Renal cortical epithelial cell (primary cell): ENCODE measurements around the gene GPC3. TPM values are rescaled to one million over a fixed set of nuclear protein-coding genes. Genes with fewer than 3 reads are reported as not detected.
"Not testable (repeated sequence)": the region's sequence is repeated elsewhere in the genome, so short reads cannot be mapped to it uniquely, and the experiment has no call there.

ENCODE experiments used
- DNase-seq: peaks from one replicate; pipeline ENCODE4 v3.0.0-alpha.2; 2011; ENCODE audit warnings: low read depth
- total RNA-seq: library from RNA; depleted of rRNA; stranded (reverse); fragments of >200 nt; gene quantifications from 2 replicates; pipeline ENCODE4 v1.2.3, GENCODE V29; 2014

Gene GPC3
- total RNA-seq, 1 donor from 2014 or later = 1.8 TPM

- peak; percentile 81 for DNase-seq
Measured at GRCh38 chrX:133892337-133892736, 93.1 kb downstream of the GPC3 start.

GRCh38 chrX:133888984-133889383 is 96.4 kb downstream of the GPC3 start:
- DNase-seq = no peak

DNA sequence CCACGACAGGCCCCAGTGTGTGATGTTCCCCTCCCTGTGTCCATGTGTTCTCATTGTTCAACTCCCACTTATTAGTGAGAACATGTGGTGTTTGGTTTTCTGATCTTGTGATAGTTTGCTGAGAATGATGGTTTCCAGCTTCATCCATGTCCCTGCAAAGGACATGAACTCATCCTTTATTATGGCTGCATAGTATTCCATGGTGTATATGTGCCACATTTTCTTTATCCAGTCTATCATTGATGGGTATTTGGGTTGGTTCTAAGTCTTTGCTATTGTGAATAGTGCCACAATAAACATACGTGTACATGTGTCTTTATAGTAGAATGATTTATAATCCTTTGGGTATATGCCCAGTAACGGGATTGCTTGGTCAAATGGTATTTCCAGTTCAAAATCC is 97.3 kb downstream of the GPC3 start:
- not testable (repeated sequence) for DNase-seq

GRCh38 chrX:133884430-133885394 is 100.7 kb downstream of the GPC3 start:
- DNase-seq = peak; percentile 28

GRCh38 chrX:133881893-133882292 is 103.5 kb downstream of the GPC3 start:
- no peak for DNase-seq

- no peak for DNase-seq
Measured at GRCh38 chrX:133881007-133881406, 104.4 kb downstream of the GPC3 start.

DNA sequence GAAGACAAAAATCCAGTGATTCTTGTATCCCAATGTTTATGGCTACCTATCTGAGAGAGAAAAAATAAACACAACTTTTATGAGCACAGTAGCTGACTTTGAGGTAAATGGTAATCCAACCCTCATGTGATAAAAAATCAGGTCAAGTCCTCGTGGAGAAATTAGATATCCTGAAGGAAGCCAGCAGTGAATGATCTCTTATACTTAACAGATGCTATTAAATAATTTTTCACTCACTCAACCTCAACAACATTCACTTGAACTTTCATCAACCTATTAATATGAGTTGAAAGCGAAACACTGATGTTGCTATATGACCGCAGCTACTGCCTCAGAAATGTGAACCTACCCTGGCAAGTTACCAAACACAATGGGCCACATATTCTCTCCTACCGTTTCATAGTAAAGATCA is 105.4 kb downstream of the GPC3 start:
- DNase-seq = no peak

DNA sequence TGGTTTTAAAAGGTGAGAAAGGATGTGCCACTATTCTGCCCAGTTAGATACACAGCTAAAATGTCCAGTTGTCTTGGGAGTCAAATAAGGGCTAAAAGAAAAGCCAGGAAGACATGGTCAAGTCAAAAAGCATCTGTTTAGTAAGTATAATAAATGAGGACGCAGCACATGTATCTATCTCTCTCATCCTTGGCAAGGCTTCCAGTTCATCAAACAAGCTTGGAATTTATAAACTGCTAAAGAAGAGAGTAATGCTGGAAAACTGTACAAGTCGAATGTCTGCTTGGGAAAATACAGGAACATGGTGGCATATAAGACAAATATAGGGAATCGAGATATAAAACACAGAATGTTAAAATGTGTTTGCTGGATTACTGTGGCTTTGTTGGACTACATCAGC is 106.7 kb downstream of the GPC3 start:
- DNase-seq = no peak

GRCh38 chrX:133876646-133877045 is 108.7 kb downstream of the GPC3 start:
- no peak for DNase-seq

DNA sequence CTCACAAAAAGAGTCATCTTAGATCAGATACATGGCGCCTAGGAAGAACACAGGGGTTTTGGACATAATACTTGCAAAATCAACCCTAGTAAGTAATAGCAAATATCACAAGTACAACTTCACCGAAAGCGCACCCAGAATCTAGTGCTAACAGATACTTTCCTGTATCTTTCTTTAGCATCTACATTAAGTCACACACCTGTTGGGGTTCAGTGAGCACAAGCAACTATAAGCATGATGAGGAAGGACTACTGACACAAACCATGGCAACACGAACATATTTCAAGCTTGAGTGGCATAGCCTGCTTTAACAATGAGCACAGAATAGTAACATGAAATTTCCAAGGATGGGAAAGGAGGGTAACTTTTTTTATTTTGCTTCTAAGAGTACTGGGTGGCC is 116.1 kb downstream of the GPC3 start:
- no peak for DNase-seq

GRCh38 chrX:133868682-133869081 is 116.7 kb downstream of the GPC3 start:
- no peak for DNase-seq

- no peak for DNase-seq
Measured at GRCh38 chrX:133868250-133868649, 117.1 kb downstream of the GPC3 start.

- DNase-seq = no peak
Measured at GRCh38 chrX:133865761-133866471, 119.5 kb downstream of the GPC3 start.

- DNase-seq = no peak
Measured at GRCh38 chrX:133864236-133864635, 121.2 kb downstream of the GPC3 start.

DNA sequence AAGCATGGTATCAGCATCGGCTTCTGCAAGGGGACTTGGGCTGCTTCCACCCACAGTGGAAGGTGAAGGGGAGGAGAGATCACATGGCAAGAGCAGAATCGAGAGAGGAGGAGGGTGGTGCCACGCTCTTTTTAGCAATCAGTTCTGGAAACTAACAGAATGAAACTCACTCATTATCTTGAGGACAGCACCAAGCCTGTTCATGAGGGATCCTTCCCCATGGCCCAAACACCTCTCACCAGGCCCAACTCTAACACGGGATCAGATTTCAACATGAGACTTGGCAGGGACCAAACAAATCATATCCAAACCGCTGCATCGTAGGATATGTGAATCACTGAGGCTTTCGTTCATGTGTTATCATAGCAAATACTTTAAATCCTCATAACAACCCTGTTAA is 125.5 kb downstream of the GPC3 start:
- DNase-seq = no peak

- DNase-seq = no peak
Measured at GRCh38 chrX:133859336-133859735, 126.1 kb downstream of the GPC3 start.

GRCh38 chrX:133857640-133858269 is 127.6 kb downstream of the GPC3 start:
- DNase-seq = no peak

- DNase-seq = no peak
Measured at GRCh38 chrX:133856819-133857218, 128.6 kb downstream of the GPC3 start.

GRCh38 chrX:133854290-133854689 is 131.1 kb downstream of the GPC3 start:
- no peak for DNase-seq

- DNase-seq = peak; percentile 4
Measured at GRCh38 chrX:133852837-133853356, 132.5 kb downstream of the GPC3 start.

DNA sequence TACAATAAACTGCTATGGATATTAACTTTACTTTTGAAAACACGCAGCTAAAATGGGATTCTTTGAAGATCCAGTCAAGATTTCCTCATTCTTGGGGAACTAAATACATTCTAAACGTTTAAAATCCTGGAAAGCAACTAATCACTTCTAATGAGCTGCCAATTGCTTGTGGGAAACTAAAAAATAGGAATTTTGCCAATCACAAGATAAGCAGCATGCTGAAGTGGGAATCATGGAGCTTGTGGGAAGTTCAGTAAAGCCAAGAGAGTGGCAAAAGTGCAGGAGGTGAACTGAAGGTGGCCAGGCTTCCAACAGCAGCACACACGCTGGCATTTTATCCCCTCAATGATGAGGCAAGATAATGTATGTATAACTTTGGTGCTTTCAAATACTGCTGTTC is 133.0 kb downstream of the GPC3 start:
- DNase-seq = no peak

GRCh38 chrX:133850399-133850798 is 135.0 kb downstream of the GPC3 start:
- no peak for DNase-seq
